HG03097 (cell line): ENCODE measurements around the gene GLDC.
"Not testable (repeated sequence)": the region's sequence is repeated elsewhere in the genome, so short reads cannot be mapped to it uniquely, and the experiment has no call there.

Experiments
- ATAC-seq: cut with Tn5 transposase; IDR thresholded peaks from one replicate; pipeline ENCODE4 v1.9.1; 2021; ENCODE audit not compliant: unreplicated experiment, low FRiP score

The GLDC gene

GRCh38 chr9:6575324-6576034 is 70.0 kb downstream of the GLDC start:
- ATAC-seq: peak; percentile 64

- no peak for ATAC-seq
These were observed 78.4 kb downstream of the GLDC start for GRCh38 chr9:6567140-6567591.

GRCh38 chr9:6566409-6567139 is 79.0 kb downstream of the GLDC start:
- ATAC-seq: no peak

- ATAC-seq: no peak
These were observed 80.2 kb downstream of the GLDC start for GRCh38 chr9:6565312-6565711.

- no peak for ATAC-seq
These were observed 80.7 kb downstream of the GLDC start for GRCh38 chr9:6564868-6565267.

- ATAC-seq: no peak
These were observed 81.2 kb downstream of the GLDC start for GRCh38 chr9:6564360-6564759.

- no peak for ATAC-seq
These were observed 82.6 kb downstream of the GLDC start for GRCh38 chr9:6562871-6563430.

- ATAC-seq: no peak
These were observed 83.3 kb downstream of the GLDC start for GRCh38 chr9:6562201-6562600.

GRCh38 chr9:6557883-6558616 is 87.5 kb downstream of the GLDC start:
- no peak for ATAC-seq

GRCh38 chr9:6553866-6554265 is 91.7 kb downstream of the GLDC start:
- no peak for ATAC-seq

- ATAC-seq: no peak
These were observed 92.9 kb downstream of the GLDC start for GRCh38 chr9:6552498-6553121.

- ATAC-seq: no peak
These were observed 93.5 kb downstream of the GLDC start for GRCh38 chr9:6552033-6552432.

- no peak for ATAC-seq
These were observed 94.4 kb downstream of the GLDC start for GRCh38 chr9:6551136-6551535.

- no peak for ATAC-seq
These were observed 96.3 kb downstream of the GLDC start for GRCh38 chr9:6549106-6549800.

GRCh38 chr9:6545017-6545691 is 100.4 kb downstream of the GLDC start:
- no peak for ATAC-seq

GRCh38 chr9:6543204-6543603 is 102.3 kb downstream of the GLDC start:
- no peak for ATAC-seq

- ATAC-seq: not testable (repeated sequence)
These were observed 102.9 kb downstream of the GLDC start for GRCh38 chr9:6542617-6543016.

GRCh38 chr9:6538666-6539071 is 106.9 kb downstream of the GLDC start:
- no peak for ATAC-seq

- no peak for ATAC-seq
These were observed 109.9 kb downstream of the GLDC start for GRCh38 chr9:6535594-6535993.
